Measurements from ENCODE around the gene RBM19. TPM values are rescaled to one million over a fixed set of nuclear protein-coding genes. Genes with fewer than 3 reads are reported as not detected.
A peak's percentile ranks its signal among the peaks of the same experiment; 100 is the strongest.

Gene RBM19
- total RNA-seq, 1 experiment from 2014 or later: 40.2 TPM

DNA sequence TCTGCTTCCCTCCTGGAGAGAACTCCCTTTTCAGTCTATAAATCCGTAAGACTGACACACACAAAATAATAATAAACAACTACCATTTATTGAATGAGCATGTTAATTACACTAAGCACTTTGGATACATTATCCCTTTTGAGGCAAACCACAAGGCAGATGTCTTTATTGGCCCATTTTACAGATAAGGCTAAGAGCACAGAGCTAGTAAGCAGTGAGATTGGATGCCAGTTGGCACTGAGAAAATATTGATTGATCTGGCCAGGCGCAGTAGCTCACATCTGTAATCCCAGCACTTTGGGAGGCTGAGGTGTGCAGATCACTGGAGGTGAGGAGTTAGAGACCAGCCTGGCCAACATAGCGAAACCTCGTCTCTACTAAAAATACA lies 21.9 kb upstream of the RBM19 start:
- DNase-seq (ENCODE audit: low spot score): no peak

DNA sequence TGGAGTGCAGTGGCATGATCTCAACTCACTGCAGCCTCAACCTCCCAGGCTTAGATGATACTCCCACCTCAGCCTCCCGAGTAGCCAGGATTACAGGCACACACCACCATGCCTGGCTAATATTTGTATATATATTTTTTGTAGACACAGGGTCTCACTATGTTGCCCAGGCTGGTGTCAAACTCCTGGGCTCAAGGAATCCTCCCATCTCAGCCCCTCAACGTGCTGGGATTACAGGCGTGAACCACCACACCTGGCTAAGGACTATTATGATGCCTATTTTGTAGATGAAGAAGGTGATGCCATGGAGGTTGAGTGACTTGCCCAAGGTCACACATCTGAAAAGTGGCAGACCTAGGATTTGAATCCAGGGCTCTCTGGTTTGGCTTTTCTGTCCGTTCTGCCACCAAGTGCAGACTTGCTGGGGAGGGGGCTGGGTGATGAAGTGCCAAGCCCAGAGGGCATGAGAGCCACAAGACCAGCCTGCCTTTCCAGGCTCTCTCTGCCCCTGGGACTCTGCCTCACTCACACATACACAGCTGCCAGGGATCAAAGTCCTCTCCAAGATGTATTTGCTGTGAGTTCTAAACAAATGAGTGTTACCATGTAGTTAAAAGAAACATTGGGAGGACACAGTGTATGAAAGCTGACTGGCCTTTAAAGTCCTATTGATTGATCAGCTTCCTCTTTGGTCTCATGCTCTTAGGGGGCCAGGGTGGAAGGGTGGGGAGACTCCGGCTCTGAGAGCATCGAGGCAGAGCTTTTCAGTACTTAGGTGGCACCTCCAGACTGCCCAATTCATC lies 21.3 kb upstream of the RBM19 start:
- DNase-seq (ENCODE audit: low spot score): no peak

DNA sequence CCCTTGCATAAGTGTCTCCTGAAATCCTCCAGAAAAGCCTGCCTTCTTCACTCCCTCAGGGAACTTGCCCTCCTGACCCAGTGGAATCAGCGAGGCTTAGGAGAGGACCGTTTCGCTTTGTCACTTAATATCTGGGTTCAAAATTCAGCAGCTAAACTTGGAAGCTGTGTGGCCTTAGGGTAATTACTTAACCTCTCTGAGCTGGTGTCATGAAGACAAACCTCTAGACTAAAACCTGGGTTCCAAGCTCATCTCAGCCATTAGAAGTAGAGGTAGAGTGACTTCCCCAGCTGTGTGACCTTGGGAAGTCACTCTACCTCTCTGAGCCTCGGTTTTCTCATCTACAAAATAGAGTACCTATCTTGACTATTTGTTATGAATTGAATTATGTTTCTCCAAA lies 18.3 kb upstream of the RBM19 start:
- DNase-seq (ENCODE audit: low spot score): no peak

DNA sequence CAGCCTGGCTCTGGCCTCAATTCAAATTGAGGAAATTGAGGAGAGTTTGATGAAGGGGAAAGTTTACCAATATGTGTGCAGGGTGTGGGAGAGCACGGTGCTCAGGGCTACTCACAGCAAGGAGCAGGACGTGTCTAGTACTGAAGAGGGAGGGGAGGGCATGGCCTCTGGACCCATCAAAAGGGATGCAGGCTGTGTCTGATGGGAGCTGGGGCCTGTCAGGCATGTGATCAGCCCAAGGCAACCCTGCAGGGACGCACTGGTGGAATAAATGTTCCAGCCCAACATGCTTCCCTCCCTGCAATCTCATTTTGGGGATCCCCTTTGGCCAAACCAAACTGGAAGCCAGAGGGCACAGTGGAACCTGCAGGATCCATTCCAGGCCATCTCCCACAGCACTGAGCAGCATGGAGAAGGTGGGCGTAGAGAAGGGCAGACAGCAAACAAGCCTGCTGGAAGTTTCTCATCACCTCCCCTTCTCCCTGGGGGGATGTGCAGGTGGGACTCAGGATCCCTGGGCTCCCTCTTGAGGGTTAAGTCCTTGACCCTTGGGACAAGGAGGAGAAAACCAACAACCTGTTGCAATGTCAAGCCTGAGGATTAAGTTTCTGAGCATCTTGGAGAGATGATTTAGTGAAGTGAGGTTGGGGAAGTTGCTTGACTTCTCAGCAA lies 17.8 kb upstream of the RBM19 start:
- DNase-seq (ENCODE audit: low spot score): no peak

DNA sequence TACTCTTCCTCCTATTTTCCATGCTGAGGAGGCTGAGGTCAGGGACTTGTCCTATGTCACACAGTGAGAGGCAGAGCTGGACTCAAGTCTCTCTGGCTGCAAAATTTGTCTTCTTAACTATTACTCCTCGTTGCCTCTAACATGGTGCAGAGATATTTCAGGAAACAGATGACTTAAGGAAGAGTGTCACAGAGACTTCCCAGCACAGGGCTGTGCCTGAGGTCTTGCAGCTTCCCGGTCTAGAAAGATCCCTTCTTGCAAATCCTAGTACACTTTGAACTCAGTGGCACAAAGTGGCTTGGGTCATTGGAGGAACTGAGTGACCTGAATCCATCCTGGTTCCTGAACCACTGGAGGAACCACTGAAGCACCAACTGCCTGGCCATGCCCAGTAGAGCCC lies 17.1 kb upstream of the RBM19 start:
- no peak for DNase-seq (ENCODE audit: low spot score)

DNA sequence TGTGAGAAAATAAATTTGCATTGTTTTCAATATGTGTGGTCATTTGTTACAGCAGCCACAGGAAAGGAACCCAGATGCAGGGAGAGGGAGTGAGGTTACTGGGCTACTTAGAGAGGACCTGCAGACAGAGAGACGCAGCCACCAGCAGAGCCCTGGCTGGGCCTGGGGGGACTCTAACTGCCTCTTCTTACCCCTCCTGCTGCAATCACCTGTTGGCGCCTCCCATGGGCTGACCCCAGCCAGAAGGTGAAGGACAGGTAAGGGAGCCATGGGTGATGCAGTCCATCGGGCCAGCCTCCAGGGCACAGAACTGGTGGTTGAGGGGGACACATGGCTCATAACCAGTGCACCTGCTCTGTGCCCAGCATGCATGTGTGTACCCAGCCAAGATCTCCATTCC lies 15.8 kb upstream of the RBM19 start:
- DNase-seq (ENCODE audit: low spot score): no peak

DNA sequence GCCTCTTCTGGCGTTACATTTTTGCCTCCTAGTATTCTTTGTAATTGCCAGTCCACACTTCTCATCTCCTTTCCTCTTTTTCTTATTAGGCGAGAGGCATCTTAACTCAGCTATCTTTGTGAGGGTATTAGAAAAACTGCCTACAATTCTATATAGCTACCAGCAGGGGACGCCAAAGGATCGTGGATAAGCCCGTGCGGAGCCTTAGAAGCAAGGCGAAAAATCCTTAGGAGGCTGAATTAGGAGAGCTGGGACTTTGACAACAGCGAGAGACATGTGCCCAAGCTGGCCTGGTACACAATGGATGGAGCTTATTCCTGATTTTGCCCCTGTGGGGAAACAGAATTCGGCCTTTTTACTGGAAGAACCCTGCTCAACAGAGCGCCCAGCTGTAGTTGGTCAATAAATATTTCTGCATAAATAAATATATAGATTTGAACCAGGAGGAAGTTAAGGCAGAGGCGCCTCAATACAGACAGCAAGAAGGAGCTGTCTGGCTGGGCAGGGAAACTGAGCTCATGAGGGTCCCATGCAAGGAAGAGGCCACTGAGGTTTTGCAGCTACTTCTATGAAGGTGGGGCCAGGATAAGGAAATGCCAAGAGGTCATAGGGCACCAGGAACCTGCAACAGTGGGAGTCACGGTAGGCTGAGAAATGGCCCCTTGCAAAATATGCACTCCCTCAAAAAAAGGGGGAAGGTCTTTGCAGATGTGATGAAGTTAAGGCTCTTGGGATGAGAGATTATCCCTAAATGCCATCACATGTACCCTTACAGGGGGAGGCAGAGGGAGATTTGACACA lies 14.6 kb upstream of the RBM19 start:
- peak; percentile 81 for DNase-seq (ENCODE audit: low spot score)

DNA sequence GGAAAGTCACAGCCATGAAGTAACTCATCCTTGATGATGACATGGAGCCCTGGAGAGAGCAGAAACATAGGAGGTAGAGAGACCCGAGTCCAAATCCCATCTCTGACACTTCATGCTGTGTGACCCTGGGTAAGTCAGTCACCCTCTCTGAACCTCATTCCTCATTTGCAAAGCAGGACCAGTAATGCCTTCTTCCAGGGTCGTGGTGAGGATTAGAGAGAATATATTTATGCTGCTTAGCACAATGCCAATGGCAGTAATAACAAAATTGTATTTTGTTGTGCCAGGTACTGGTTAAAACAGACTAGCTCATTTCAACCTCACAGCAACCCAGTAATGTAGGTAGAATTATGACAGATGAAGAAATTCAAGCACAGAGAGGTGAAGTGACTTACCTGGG lies 13.9 kb upstream of the RBM19 start:
- no peak for DNase-seq (ENCODE audit: low spot score)

DNA sequence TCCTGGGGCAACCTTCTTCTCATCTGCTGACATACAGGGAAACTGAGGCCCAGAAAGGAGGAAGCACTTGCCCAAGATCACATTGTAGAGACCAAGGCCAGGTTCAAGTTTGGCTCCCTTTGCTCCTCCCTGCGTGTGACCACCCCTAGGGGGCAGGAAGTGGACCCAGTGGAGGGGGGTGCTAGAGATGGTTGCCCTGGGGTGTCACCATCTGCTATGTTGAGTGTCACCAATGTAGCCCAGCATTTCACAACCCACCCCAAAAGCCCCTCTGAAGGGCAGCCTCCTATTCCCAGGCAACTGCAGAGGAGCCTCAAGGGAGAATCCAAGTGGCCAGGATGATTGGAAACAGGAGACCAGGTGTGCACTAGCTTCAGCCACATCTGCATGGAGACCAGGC lies 12.0 kb upstream of the RBM19 start:
- DNase-seq (ENCODE audit: low spot score): no peak

DNA sequence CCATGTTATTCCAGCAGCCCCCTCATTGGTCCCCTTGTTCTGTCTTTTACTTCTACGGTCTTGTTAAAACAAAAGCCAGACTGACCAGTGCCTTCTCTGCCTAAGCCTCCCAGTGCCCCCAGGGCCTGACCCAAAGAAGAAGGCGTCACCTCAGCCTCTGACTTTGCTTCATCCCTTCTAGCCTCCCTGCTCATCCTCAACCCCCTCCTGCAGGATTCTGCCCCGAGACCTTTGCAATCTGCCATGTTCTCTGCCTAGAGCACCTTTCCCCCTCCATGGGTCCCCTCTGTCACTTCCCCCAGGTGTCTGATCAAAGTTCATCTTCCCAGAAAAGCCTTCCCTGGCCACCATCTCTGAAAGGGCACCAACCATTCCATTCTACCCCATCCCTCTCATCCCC lies 7.9 kb upstream of the RBM19 start:
- DNase-seq (ENCODE audit: low spot score): no peak

DNA sequence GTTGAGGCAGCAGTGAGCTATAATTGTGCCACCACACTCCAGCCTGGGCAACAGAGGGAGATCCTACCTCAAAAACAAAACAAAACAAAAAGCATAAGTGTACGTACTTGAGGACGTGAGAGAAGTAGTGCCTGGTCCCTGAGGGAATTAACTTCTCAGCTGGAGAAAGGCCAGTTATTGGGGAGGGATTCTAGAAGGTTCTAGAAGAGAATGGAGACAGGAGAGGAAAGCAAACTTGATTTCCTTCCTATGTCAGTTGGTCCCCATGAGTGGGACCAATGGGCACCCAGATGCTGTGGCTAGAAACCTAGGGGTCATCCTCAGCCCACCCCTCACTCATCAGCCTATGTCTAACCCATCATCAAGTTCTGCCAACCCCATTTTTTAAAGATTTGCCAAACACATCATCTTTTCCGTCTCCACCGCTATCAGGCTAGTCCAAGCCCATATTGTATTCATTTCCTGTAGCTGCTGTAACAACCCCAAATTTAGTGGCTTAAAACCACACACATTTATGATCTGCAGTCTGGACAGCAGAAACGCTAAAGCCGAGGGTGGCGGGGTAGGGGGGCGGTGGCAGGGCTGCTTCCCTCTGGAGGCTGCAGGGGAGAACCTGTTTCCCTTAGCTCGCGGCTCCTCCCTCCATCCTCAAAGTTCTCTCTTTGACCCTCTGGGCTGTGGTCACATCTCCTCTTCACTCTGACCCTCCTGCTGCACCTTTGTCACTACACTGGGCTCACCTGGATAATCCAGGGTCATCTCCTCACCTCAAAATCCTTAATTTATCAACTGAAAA lies 7.2 kb upstream of the RBM19 start:
- DNase-seq (ENCODE audit: low spot score): no peak

DNA sequence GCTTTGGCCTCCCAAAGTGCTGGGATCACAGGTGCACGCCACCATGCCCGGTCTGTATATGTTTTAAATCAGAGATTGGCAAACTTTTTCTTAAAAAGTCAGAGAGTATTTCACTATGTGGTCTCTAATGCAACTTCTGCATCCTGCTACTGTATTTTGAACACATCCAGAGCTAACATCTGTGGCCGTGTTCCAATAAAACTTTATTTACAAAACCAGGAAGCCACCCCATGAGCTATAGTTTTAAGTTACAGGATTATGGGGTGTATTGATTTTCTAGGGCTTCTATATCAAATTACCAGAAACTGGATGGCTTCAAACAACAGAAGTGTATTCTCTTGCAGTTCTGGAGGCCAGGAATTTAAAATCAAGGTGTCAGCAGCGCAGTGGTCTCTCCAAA lies 5.3 kb upstream of the RBM19 start:
- DNase-seq (ENCODE audit: low spot score): no peak

DNA sequence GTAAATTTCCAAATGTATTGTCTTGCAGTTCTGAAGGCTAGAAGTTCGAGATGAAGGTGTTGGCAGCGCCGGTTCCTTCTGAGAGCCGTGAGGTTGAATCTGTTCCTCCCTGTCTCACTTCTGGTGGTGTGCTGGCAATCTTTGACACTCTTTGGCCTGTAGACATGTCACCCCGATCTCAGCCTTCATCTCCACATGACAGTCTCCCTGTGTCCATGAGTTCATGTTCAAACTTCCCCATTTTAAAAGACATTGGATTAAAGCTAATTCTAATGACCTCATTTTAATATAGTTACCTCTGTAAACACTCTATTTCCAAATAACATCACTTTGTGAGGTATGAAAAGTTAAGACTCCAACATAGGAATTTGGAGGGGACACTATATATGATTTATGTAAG lies 4.1 kb upstream of the RBM19 start:
- DNase-seq (ENCODE audit: low spot score): no peak

DNA sequence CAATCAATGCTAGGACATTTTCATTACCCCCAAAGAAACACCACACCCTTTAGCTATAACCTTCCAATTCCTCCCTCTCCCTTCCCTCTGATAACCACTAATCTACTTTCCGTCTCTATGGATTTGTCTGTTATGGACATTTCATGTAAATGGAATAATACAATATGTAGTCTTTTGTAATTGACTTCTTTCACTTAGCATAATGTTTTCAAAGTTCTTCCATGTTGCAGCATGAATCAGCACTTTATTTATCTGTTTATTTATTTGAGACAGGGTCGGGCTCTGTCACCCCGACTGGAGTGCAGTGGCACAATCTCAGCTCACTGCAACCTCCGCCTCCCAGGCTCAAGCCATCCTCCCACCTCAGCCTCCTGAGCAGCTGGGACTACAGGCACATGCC lies 1.2 kb upstream of the RBM19 start:
- DNase-seq (ENCODE audit: low spot score): no peak

DNA sequence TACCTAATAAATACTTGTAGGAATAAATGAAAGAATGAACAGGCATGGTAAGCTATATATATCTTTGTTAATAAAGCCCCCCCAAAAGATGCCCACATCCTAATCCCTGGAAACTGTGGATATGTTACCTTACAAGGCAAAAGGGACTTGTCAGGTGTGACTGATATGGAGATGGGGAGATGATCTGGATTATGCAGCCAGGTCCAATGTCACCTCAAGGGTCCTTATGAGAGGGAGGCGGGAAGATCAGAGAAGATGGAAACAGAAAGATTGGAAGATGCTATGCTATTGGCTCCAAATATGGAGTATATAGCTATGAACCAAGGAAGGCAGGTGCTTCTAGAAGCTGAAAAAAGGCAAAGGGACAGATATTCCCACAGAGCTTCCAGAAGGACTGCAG lies 3.4 kb downstream of the RBM19 start:
- no peak for DNase-seq (ENCODE audit: low spot score)

DNA sequence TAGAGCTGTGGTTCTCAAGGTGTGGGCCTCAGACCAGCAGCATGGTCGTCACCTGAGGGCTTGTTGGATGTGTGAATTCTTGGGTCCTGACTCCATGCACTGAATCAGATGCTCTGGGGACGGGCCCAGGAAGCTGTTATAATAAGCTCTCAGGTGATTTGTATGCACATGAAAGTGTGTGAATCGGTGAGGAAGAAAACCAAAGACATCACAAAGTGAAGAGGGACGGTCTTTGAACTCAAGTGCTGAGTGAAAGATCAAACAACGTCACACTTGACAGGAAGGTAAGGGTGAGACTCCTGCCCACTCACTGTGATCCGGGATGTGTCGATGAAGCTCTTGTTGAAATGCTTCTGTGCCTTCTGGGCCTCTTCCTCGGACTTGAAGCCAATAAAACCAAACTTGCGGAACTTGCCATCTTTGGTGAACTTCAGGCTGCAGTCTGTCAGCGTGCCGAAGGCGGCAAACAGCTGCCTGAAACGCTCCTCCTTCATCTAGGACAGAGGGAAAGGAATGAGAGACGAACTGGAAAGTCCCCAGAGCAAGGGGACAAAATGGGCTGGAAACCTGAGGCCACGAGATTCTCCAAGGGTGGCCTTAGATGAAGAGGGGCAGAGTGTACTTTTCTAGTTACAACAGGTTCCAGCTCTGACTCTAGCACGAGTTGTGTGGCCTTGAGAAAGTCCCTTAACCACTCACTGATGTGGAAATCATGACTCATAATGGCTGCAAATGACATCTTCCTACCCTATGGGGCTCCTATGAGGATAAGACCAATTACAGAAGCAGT lies 4.0 kb downstream of the RBM19 start:
- DNase-seq (ENCODE audit: low spot score): no peak

DNA sequence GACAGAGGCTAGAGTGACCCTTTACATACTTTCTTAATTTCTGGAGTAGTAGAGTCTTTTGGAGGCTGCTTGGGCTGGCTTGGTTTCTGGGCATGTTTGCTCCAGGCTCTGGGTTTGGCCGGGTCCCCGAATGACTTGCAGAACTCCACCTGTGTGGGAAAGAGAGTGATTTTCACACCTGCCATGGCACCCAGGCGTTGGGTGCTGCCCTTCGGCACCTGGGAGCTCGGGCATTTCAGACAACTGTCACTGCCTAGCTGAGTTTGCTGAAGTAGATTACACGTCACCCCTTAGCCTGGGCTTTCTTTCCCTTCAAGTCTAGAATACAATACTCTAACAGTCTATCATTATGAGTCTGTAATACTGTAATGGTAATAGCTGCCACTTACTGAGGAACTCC lies 6.1 kb downstream of the RBM19 start:
- DNase-seq (ENCODE audit: low spot score): no peak

DNA sequence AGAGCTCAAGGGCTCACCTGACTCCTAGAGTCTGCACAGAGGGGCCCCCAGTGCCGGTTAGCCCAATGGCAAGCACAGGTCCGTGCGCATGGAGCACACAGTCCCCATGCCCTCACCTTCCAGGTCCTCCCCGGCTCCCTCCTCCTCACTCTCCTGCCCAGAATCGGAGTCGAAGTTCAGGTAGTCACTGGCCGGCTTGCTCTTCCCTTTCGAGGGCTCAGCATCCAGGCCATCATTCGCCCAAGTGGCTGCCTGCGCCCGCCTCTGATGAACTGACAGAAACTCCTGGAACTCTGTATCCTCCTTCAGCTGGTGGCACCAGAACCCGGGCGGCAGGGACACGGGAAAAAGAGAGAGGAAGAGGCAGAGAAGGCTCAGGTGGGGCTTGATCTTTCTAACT lies 7.0 kb downstream of the RBM19 start:
- DNase-seq (ENCODE audit: low spot score): no peak

DNA sequence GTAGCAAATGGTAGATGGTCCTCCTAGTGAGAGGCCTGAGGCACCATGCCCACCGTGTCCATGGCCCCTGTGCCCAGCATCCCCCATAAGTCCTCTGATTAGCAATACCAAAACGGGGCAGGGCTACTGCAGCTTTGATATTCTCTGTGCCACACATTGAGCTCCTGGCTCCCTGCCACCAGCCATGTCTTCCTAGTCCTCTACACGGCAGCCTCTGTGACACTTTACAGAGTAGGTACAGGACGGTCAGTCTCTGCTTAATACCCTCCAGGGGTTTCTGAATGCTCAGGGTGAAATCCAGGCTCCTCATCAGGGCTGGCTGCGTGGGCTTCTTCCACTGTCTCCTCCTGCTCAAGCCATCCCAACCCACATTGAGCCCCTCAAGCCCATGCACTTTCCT lies 8.0 kb downstream of the RBM19 start:
- DNase-seq (ENCODE audit: low spot score): no peak

DNA sequence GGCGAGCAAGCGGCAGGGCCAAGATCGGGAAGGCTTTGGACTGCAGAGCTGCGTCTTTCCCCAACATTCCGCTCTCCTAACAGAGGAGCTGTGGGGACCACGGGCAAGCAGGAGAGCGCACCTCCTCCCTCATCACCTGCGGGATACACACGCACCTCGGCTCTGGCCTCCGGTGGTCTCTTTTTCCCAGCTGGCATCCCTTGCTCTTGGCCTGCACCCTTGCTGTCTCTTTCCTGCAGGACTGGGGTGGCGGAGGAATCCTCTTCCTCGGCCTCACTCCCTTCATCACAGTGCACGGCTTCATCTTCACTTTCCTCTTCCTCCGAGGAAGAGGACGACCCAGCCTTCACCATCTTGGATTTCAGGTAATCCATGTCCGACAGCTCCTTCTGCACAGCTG lies 8.5 kb downstream of the RBM19 start:
- no peak for DNase-seq (ENCODE audit: low spot score)

Data from HT-29 (cell line).